ENCODE data around the gene DDX3X.

DDX3X gene

GRCh38 chrX:41338436-41338835, 4.5 kb downstream of the DDX3X start:
- Histone ChIP-seq H3K27me3 (ENCODE audit: insufficient read depth, poor library complexity, severe bottlenecking) (no peaks in the 10 kb centered on the region), H3K4me3 (replicated peaks; ENCODE audit: insufficient read depth, low read length) (no peak overlapping the region), H3K27ac (replicated peaks) (no peak overlapping the region)
- no peak for DNase-seq (ENCODE audit: low read depth in 1 of 2, low spot score in 1 of 2)
- TF ChIP-seq GABPA (IDR thresholded peaks at IDR 0.05; ENCODE audit: low read depth), result no peak
- TF ChIP-seq REST (IDR thresholded peaks at IDR 0.05; ENCODE audit: insufficient replicate concordance, low read depth), result no peak
- TF ChIP-seq POLR2AphosphoS5 (IDR thresholded peaks at IDR 0.05; ENCODE audit: low read depth), result no peak
- no peak for TF ChIP-seq SPI1 (IDR thresholded peaks at IDR 0.05; ENCODE audit: borderline replicate concordance, low read depth)
- TF ChIP-seq, protein P1, sequence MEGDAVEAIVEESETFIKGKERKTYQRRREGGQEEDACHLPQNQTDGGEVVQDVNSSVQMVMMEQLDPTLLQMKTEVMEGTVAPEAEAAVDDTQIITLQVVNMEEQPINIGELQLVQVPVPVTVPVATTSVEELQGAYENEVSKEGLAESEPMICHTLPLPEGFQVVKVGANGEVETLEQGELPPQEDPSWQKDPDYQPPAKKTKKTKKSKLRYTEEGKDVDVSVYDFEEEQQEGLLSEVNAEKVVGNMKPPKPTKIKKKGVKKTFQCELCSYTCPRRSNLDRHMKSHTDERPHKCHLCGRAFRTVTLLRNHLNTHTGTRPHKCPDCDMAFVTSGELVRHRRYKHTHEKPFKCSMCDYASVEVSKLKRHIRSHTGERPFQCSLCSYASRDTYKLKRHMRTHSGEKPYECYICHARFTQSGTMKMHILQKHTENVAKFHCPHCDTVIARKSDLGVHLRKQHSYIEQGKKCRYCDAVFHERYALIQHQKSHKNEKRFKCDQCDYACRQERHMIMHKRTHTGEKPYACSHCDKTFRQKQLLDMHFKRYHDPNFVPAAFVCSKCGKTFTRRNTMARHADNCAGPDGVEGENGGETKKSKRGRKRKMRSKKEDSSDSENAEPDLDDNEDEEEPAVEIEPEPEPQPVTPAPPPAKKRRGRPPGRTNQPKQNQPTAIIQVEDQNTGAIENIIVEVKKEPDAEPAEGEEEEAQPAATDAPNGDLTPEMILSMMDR (IDR thresholded peaks at IDR 0.05; ENCODE audit: insufficient read depth, low read length), result no peak

- TF ChIP-seq POLR2AphosphoS5 (IDR thresholded peaks at IDR 0.05; ENCODE audit: low read depth), result no peak
- no peak for TF ChIP-seq REST (IDR thresholded peaks at IDR 0.05; ENCODE audit: insufficient replicate concordance, low read depth)
- TF ChIP-seq SPI1 (IDR thresholded peaks at IDR 0.05; ENCODE audit: borderline replicate concordance, low read depth), result no peak
- TF ChIP-seq, protein P1 (IDR thresholded peaks at IDR 0.05; ENCODE audit: insufficient read depth, low read length), result no peak
- no peak for TF ChIP-seq GABPA (IDR thresholded peaks at IDR 0.05; ENCODE audit: low read depth)
- no peak for DNase-seq (ENCODE audit: low read depth in 1 of 2, low spot score in 1 of 2)
- Histone ChIP-seq H3K27ac (replicated peaks) (no peak overlapping the region), H3K27me3 (ENCODE audit: insufficient read depth, poor library complexity, severe bottlenecking) (no peaks in the 10 kb centered on the region), H3K4me3 (replicated peaks; ENCODE audit: insufficient read depth, low read length) (no peak overlapping the region)
Measured at GRCh38 chrX:41339148-41339547, 5.2 kb downstream of the DDX3X start.

DNA sequence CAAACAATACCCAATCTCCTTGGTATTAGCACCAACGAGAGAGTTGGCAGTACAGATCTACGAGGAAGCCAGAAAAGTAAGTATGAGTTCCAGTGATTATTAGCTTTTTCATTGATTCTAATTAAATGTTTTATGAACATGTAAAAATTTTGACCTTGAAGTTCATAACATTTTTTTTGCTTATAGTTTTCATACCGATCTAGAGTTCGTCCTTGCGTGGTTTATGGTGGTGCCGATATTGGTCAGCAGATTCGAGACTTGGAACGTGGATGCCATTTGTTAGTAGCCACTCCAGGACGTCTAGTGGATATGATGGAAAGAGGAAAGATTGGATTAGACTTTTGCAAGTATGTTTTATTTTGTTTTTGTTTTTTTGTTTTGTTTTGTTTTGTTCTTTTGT, 10.1 kb downstream of the DDX3X start:
- Histone ChIP-seq H3K4me3 (replicated peaks; ENCODE audit: insufficient read depth, low read length) (no peak overlapping the region), H3K27ac (replicated peaks) (no peak overlapping the region), H3K27me3 (ENCODE audit: insufficient read depth, poor library complexity, severe bottlenecking) (no peaks in the 10 kb centered on the region)
- no peak for DNase-seq (ENCODE audit: low read depth in 1 of 2, low spot score in 1 of 2)
- no peak for TF ChIP-seq REST (IDR thresholded peaks at IDR 0.05; ENCODE audit: insufficient replicate concordance, low read depth)
- TF ChIP-seq, protein P1 (IDR thresholded peaks at IDR 0.05; ENCODE audit: insufficient read depth, low read length), result no peak
- TF ChIP-seq GABPA (IDR thresholded peaks at IDR 0.05; ENCODE audit: low read depth), result no peak
- TF ChIP-seq SPI1 (IDR thresholded peaks at IDR 0.05; ENCODE audit: borderline replicate concordance, low read depth), result no peak
- TF ChIP-seq POLR2AphosphoS5 (IDR thresholded peaks at IDR 0.05; ENCODE audit: low read depth), result no peak

Data from HL-60 (cell line).